ENCODE data around the gene CCDC178. TPM values are rescaled to one million over a fixed set of nuclear protein-coding genes. Genes with fewer than 3 reads are reported as not detected.
"Not testable (repeated sequence)": the region's sequence is repeated elsewhere in the genome, so short reads cannot be mapped to it uniquely, and the experiment has no call there.

CCDC178 gene
- total RNA-seq, 4 donors from 2014 or later: not detected

DNA sequence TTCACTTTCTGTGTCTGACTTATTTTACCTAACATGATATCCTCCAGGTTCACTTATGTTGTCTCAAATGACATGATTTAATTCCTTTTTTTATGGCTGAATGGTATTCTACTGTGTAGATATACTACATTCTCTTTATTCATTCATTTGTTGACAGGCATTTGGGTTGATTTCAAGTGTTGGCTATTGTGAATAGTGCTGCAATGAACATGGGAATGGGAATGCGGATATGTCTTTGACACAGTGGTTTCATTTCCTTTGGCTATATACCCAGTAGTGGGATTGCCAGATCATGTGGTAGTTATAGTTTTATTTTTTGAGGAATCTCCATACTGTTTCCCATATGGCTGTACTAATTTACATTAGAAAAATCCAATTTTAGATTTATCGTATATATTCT is 472.3 kb downstream of the CCDC178 start:
- no peak overlapping the region for H3K4me3 ChIP-seq
- no peaks in the 10 kb centered on the region for H3K9me3 ChIP-seq
- no peak for TF ChIP-seq POLR2A (IDR thresholded peaks at IDR 0.05)
- TF ChIP-seq, protein P1, sequence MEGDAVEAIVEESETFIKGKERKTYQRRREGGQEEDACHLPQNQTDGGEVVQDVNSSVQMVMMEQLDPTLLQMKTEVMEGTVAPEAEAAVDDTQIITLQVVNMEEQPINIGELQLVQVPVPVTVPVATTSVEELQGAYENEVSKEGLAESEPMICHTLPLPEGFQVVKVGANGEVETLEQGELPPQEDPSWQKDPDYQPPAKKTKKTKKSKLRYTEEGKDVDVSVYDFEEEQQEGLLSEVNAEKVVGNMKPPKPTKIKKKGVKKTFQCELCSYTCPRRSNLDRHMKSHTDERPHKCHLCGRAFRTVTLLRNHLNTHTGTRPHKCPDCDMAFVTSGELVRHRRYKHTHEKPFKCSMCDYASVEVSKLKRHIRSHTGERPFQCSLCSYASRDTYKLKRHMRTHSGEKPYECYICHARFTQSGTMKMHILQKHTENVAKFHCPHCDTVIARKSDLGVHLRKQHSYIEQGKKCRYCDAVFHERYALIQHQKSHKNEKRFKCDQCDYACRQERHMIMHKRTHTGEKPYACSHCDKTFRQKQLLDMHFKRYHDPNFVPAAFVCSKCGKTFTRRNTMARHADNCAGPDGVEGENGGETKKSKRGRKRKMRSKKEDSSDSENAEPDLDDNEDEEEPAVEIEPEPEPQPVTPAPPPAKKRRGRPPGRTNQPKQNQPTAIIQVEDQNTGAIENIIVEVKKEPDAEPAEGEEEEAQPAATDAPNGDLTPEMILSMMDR (IDR thresholded peaks at IDR 0.05): no peak
- DNase-seq: no peak
- H3K4me1 ChIP-seq: no peaks in the 10 kb centered on the region
- H3K27ac ChIP-seq: no peak overlapping the region
- no peaks in the 10 kb centered on the region for H3K27me3 ChIP-seq
- H3K36me3 ChIP-seq: no peaks in the 10 kb centered on the region

- no peaks in the 10 kb centered on the region for H3K36me3 ChIP-seq
- no peaks in the 10 kb centered on the region for H3K27me3 ChIP-seq
- no peak overlapping the region for H3K27ac ChIP-seq
- no peak for DNase-seq
- TF ChIP-seq POLR2A (IDR thresholded peaks at IDR 0.05): no peak
- TF ChIP-seq, protein P1 (IDR thresholded peaks at IDR 0.05): no peak
- H3K9me3 ChIP-seq: no peaks in the 10 kb centered on the region
- no peak overlapping the region for H3K4me3 ChIP-seq
- no peaks in the 10 kb centered on the region for H3K4me1 ChIP-seq
Observed at GRCh38 chr18:32966141-32966540, 474.4 kb downstream of the CCDC178 start.

DNA sequence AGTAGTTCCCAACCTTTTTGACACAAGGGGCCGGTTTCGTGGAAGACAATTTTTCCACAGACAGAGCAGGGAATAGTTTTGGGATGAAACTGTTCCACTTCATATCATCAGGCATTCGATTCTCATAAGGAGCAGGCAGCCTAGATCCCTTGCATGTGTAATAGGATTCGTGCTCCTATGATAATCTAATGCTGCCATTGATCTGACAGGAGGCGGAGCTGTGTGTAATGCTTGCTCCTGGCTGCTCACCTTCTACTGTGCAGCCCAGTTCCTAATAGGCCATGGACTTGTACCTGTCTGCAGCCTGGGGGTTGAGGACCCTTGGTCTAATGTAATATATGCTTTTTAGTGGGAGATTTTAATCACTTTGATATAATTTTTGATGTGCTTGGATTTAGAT is 479.0 kb downstream of the CCDC178 start:
- TF ChIP-seq, protein P1 (IDR thresholded peaks at IDR 0.05): no peak
- TF ChIP-seq POLR2A (IDR thresholded peaks at IDR 0.05): no peak
- Histone ChIP-seq H3K27me3 (no peaks in the 10 kb centered on the region), H3K4me3 (no peak overlapping the region), H3K36me3 (no peaks in the 10 kb centered on the region), H3K9me3 (no peaks in the 10 kb centered on the region), H3K27ac (no peak overlapping the region), H3K4me1 (no peaks in the 10 kb centered on the region)
- no peak for DNase-seq

GRCh38 chr18:32958746-32959145 is 481.8 kb downstream of the CCDC178 start:
- H3K36me3 ChIP-seq: no peaks in the 10 kb centered on the region
- no peak overlapping the region for H3K27ac ChIP-seq
- no peaks in the 10 kb centered on the region for H3K27me3 ChIP-seq
- no peaks in the 10 kb centered on the region for H3K4me1 ChIP-seq
- TF ChIP-seq, protein P1 (IDR thresholded peaks at IDR 0.05): no peak
- no peak for TF ChIP-seq POLR2A (IDR thresholded peaks at IDR 0.05)
- no peak overlapping the region for H3K4me3 ChIP-seq
- H3K9me3 ChIP-seq: no peaks in the 10 kb centered on the region
- DNase-seq: no peak

- Histone ChIP-seq H3K27ac (no peak overlapping the region), H3K27me3 (no peaks in the 10 kb centered on the region), H3K4me1 (no peaks in the 10 kb centered on the region), H3K4me3 (no peak overlapping the region), H3K36me3 (no peaks in the 10 kb centered on the region), H3K9me3 (no peaks in the 10 kb centered on the region)
- no peak for DNase-seq
- TF ChIP-seq POLR2A (IDR thresholded peaks at IDR 0.05): no peak
- TF ChIP-seq, protein P1 (IDR thresholded peaks at IDR 0.05): no peak
Observed at GRCh38 chr18:32956591-32957315, 483.8 kb downstream of the CCDC178 start.

- not testable (repeated sequence) for H3K9me3 ChIP-seq, H3K27me3 ChIP-seq, H3K36me3 ChIP-seq, DNase-seq, H3K4me3 ChIP-seq, H3K4me1 ChIP-seq, H3K27ac ChIP-seq
Observed at GRCh38 chr18:32952318-32952717, 488.2 kb downstream of the CCDC178 start.
